Activated CD8-positive, alpha-beta memory T cell treated with anti-CD3 and anti-CD28 coated beads, Interleukin-2, amount 50 U/mL, for 24 hours (primary cell): ENCODE measurements around the gene LRRC71.

ENCODE experiments used
- DNase-seq: peaks from one replicate; pipeline ENCODE4 v3.0.0-alpha.2; 2020; ENCODE audit errors: extremely low read depth

Gene LRRC71

GRCh38 chr1:156927215-156928042 is 7.0 kb downstream of the LRRC71 start:
- peak; percentile 27 for DNase-seq

- no peak for DNase-seq
Observed at GRCh38 chr1:156928043-156928602, 7.7 kb downstream of the LRRC71 start.

- DNase-seq = no peak
Observed at GRCh38 chr1:156929596-156930238, 9.3 kb downstream of the LRRC71 start.

GRCh38 chr1:156930483-156930882 is 10.1 kb downstream of the LRRC71 start:
- DNase-seq = no peak

GRCh38 chr1:156931211-156931952 is 10.9 kb downstream of the LRRC71 start:
- no peak for DNase-seq

- no peak for DNase-seq
Observed at GRCh38 chr1:156931974-156932710, 11.7 kb downstream of the LRRC71 start.

- DNase-seq = no peak
Observed at GRCh38 chr1:156933136-156933535, 12.7 kb downstream of the LRRC71 start.

- no peak for DNase-seq
Observed at GRCh38 chr1:156935505-156936128, 15.2 kb downstream of the LRRC71 start.

GRCh38 chr1:156936191-156936590 is 15.8 kb downstream of the LRRC71 start:
- DNase-seq = no peak

- no peak for DNase-seq
Observed at GRCh38 chr1:156936721-156937220, 16.3 kb downstream of the LRRC71 start.

GRCh38 chr1:156937883-156938282 is 17.5 kb downstream of the LRRC71 start:
- DNase-seq = no peak

GRCh38 chr1:156938813-156939212 is 18.4 kb downstream of the LRRC71 start:
- DNase-seq = no peak

- DNase-seq = no peak
Observed at GRCh38 chr1:156939786-156940334, 19.4 kb downstream of the LRRC71 start.

GRCh38 chr1:156941675-156942074 is 21.2 kb downstream of the LRRC71 start:
- no peak for DNase-seq

GRCh38 chr1:156942176-156942575 is 21.7 kb downstream of the LRRC71 start:
- DNase-seq = no peak

- no peak for DNase-seq
Observed at GRCh38 chr1:156942576-156942975, 22.1 kb downstream of the LRRC71 start.

- DNase-seq = no peak
Observed at GRCh38 chr1:156943756-156944155, 23.3 kb downstream of the LRRC71 start.

GRCh38 chr1:156944268-156944667 is 23.8 kb downstream of the LRRC71 start:
- DNase-seq = no peak

GRCh38 chr1:156944848-156945247 is 24.4 kb downstream of the LRRC71 start:
- DNase-seq = no peak

GRCh38 chr1:156945881-156946661 is 25.6 kb downstream of the LRRC71 start:
- no peak for DNase-seq
